WTC11 (cell line): ENCODE measurements around the gene KCTD21.

Experiments used
- CREM ChIP-seq: sonication (generic); formaldehyde crosslinking; IDR thresholded peaks from 2 replicates; pipeline ENCODE4 v1.8.1; 2022; ENCODE audit warnings: mild to moderate bottlenecking, missing genetic modification reagents, moderate library complexity
- E2F1 ChIP-seq: sonication (generic); formaldehyde crosslinking; IDR thresholded peaks from 2 replicates; pipeline ENCODE4 v1.8.0; 2022; ENCODE audit warnings: mild to moderate bottlenecking, missing genetic modification reagents
- E2F5 ChIP-seq: sonication (generic); formaldehyde crosslinking; IDR thresholded peaks from 2 replicates; pipeline ENCODE4 v1.8.1; 2022; ENCODE audit warnings: mild to moderate bottlenecking, moderate library complexity, missing genetic modification reagents
- ETV6 ChIP-seq: sonication (generic); formaldehyde crosslinking; IDR thresholded peaks from 2 replicates; pipeline ENCODE4 v1.8.1; 2022; ENCODE audit warnings: mild to moderate bottlenecking, missing genetic modification reagents
- GABPB1 ChIP-seq: sonication (generic); formaldehyde crosslinking; IDR thresholded peaks from 2 replicates; pipeline ENCODE4 v1.8.1; 2023; ENCODE audit warnings: mild to moderate bottlenecking, missing genetic modification reagents
- MAX ChIP-seq: sonication (generic); formaldehyde crosslinking; IDR thresholded peaks from 2 replicates; pipeline ENCODE4 v1.8.0; 2022; ENCODE audit warnings: mild to moderate bottlenecking, missing genetic modification reagents
- NFYB ChIP-seq: sonication (generic); formaldehyde crosslinking; conservative IDR thresholded peaks from 2 replicates; pipeline ENCODE4 v1.8.0; 2022; ENCODE audit warnings: low read depth, missing genetic modification reagents
- ZBTB21 ChIP-seq: sonication (generic); formaldehyde crosslinking; IDR thresholded peaks from 2 replicates; pipeline ENCODE4 v1.8.1; 2023; ENCODE audit warnings: mild to moderate bottlenecking, missing genetic modification reagents, borderline replicate concordance
- ZMAT4 ChIP-seq: fragments of 250-450 bp; sonication (Bioruptor Pico); IDR thresholded peaks from 2 replicates; pipeline ENCODE4 v1.9.0; 2021; ENCODE audit warnings: mild to moderate bottlenecking
- TF ChIP-seq, protein P1 (sequence below): fragments of 200-600 bp; IDR thresholded peaks from 2 replicates; pipeline ENCODE4 v1.8.0; 2022; ENCODE audit warnings: antibody characterized with exemption
- TF ChIP-seq, protein P2 (sequence below): sonication (generic); formaldehyde crosslinking; IDR thresholded peaks from 2 replicates; pipeline ENCODE4 v1.8.0; 2023; ENCODE audit warnings: missing genetic modification reagents
- TF ChIP-seq, protein P3 (sequence below): sonication (generic); formaldehyde crosslinking; IDR thresholded peaks from 2 replicates; pipeline ENCODE4 v1.8.1; 2022; ENCODE audit warnings: low read depth, missing genetic modification reagents, borderline replicate concordance
- TF ChIP-seq, protein P4 (sequence below): sonication (generic); formaldehyde crosslinking; conservative IDR thresholded peaks from 2 replicates; pipeline ENCODE4 v1.8.1; 2023; ENCODE audit warnings: mild to moderate bottlenecking, low read depth, missing genetic modification reagents, moderate library complexity

- TF ChIP-seq E2F1 (CRISPR knock-in tag): no peak
- no peak for TF ChIP-seq NFYB (CRISPR knock-in tag)
- no peak for TF ChIP-seq ZMAT4 (CRISPR knock-in tag)
- TF ChIP-seq, protein P1, sequence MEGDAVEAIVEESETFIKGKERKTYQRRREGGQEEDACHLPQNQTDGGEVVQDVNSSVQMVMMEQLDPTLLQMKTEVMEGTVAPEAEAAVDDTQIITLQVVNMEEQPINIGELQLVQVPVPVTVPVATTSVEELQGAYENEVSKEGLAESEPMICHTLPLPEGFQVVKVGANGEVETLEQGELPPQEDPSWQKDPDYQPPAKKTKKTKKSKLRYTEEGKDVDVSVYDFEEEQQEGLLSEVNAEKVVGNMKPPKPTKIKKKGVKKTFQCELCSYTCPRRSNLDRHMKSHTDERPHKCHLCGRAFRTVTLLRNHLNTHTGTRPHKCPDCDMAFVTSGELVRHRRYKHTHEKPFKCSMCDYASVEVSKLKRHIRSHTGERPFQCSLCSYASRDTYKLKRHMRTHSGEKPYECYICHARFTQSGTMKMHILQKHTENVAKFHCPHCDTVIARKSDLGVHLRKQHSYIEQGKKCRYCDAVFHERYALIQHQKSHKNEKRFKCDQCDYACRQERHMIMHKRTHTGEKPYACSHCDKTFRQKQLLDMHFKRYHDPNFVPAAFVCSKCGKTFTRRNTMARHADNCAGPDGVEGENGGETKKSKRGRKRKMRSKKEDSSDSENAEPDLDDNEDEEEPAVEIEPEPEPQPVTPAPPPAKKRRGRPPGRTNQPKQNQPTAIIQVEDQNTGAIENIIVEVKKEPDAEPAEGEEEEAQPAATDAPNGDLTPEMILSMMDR: no peak
- TF ChIP-seq ZBTB21 (CRISPR knock-in tag): no peak
- no peak for TF ChIP-seq E2F5 (CRISPR knock-in tag)
- TF ChIP-seq GABPB1 (CRISPR knock-in tag): no peak
- TF ChIP-seq, protein P2, sequence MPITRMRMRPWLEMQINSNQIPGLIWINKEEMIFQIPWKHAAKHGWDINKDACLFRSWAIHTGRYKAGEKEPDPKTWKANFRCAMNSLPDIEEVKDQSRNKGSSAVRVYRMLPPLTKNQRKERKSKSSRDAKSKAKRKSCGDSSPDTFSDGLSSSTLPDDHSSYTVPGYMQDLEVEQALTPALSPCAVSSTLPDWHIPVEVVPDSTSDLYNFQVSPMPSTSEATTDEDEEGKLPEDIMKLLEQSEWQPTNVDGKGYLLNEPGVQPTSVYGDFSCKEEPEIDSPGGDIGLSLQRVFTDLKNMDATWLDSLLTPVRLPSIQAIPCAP (CRISPR knock-in tag): no peak
- no peak for TF ChIP-seq CREM (CRISPR knock-in tag)
- TF ChIP-seq ETV6 (CRISPR knock-in tag): no peak
- TF ChIP-seq, protein P3, sequence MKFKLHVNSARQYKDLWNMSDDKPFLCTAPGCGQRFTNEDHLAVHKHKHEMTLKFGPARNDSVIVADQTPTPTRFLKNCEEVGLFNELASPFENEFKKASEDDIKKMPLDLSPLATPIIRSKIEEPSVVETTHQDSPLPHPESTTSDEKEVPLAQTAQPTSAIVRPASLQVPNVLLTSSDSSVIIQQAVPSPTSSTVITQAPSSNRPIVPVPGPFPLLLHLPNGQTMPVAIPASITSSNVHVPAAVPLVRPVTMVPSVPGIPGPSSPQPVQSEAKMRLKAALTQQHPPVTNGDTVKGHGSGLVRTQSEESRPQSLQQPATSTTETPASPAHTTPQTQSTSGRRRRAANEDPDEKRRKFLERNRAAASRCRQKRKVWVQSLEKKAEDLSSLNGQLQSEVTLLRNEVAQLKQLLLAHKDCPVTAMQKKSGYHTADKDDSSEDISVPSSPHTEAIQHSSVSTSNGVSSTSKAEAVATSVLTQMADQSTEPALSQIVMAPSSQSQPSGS (CRISPR knock-in tag): no peak
- TF ChIP-seq MAX: no peak
- TF ChIP-seq, protein P4, sequence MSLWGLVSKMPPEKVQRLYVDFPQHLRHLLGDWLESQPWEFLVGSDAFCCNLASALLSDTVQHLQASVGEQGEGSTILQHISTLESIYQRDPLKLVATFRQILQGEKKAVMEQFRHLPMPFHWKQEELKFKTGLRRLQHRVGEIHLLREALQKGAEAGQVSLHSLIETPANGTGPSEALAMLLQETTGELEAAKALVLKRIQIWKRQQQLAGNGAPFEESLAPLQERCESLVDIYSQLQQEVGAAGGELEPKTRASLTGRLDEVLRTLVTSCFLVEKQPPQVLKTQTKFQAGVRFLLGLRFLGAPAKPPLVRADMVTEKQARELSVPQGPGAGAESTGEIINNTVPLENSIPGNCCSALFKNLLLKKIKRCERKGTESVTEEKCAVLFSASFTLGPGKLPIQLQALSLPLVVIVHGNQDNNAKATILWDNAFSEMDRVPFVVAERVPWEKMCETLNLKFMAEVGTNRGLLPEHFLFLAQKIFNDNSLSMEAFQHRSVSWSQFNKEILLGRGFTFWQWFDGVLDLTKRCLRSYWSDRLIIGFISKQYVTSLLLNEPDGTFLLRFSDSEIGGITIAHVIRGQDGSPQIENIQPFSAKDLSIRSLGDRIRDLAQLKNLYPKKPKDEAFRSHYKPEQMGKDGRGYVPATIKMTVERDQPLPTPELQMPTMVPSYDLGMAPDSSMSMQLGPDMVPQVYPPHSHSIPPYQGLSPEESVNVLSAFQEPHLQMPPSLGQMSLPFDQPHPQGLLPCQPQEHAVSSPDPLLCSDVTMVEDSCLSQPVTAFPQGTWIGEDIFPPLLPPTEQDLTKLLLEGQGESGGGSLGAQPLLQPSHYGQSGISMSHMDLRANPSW (CRISPR knock-in tag): no peak
Measured at GRCh38 chr11:78223320-78223954, 35.0 kb upstream of the KCTD21 start.
